NT2/D1 (cell line): ENCODE measurements around the gene GLIPR2.
"Not testable (repeated sequence)": the region's sequence is repeated elsewhere in the genome, so short reads cannot be mapped to it uniquely, and the experiment has no call there.

Experiments
- DNase-seq: peaks from one replicate; pipeline ENCODE4 v3.0.0-alpha.2; 2011; ENCODE audit warnings: low read depth, low spot score
- H3K27me3 ChIP-seq: 2 replicates; pipeline ENCODE4 v1.6.0; 2011; ENCODE audit warnings: mild to moderate bottlenecking; ENCODE audit not compliant: insufficient read length, insufficient read depth
- H3K36me3 ChIP-seq: 2 replicates; pipeline ENCODE4 v1.6.1; 2011; ENCODE audit warnings: mild to moderate bottlenecking, low read length, mixed read lengths; ENCODE audit not compliant: insufficient read depth, insufficient read length
- H3K4me1 ChIP-seq: 2 replicates; pipeline ENCODE4 v1.5.1; 2011; ENCODE audit not compliant: insufficient read depth, insufficient read length
- H3K4me3 ChIP-seq: 2 replicates; pipeline ENCODE4 v1.5.1; 2011; ENCODE audit warnings: low read depth; ENCODE audit not compliant: insufficient read length
- H3K9ac ChIP-seq: 2 replicates; pipeline ENCODE4 v1.6.0; 2011; ENCODE audit warnings: low read depth; ENCODE audit not compliant: insufficient read length
- H3K9me3 ChIP-seq: 2 replicates; pipeline ENCODE4 v1.5.1; 2011; ENCODE audit warnings: mild to moderate bottlenecking, low read length; ENCODE audit not compliant: insufficient read depth
- SUZ12 ChIP-seq: IDR thresholded peaks from 2 replicates; pipeline ENCODE4 v1.6.1; 2011; ENCODE audit not compliant: insufficient read length, insufficient read depth; ENCODE audit errors: extremely low read depth
- YY1 ChIP-seq: IDR thresholded peaks from 2 replicates; pipeline ENCODE4 v1.6.1; 2011; ENCODE audit not compliant: insufficient read length, insufficient read depth
- ZNF274 ChIP-seq: IDR thresholded peaks from 2 replicates; pipeline ENCODE4 v1.6.1; 2011; ENCODE audit warnings: mild to moderate bottlenecking, low read depth, low read length

Gene GLIPR2

GRCh38 chr9:36136272-36136893 lies at the start of gene GLIPR2:
GLIPR2 (plus strand) TSS chr9:36136733; CDS start chr9:36136779, 46 bp downstream.
- Histone ChIP-seq H3K9ac (peak within 1 kb of the TSS; percentile 90), H3K9me3 (no peaks in the 10 kb centered on the region), H3K36me3 (peaks cover 28% of the 10 kb centered on the region), H3K4me3 (peak within 1 kb of the TSS; percentile 85), H3K4me1 (peaks cover 11% of the 10 kb centered on the region), H3K27me3 (peaks cover 24% of the 10 kb centered on the region)
- TF ChIP-seq ZNF274: no peak
- TF ChIP-seq SUZ12: peak; percentile 30
- no peak for DNase-seq

GRCh38 chr9:36087054-36087453 lies 49.5 kb upstream of the GLIPR2 start:
- not testable (repeated sequence) for H3K4me3 ChIP-seq, H3K27me3 ChIP-seq, H3K4me1 ChIP-seq, DNase-seq, H3K9ac ChIP-seq
- peaks cover 11% of the 10 kb centered on the region for H3K9me3 ChIP-seq
- peaks cover 13% of the 10 kb centered on the region for H3K36me3 ChIP-seq

GRCh38 chr9:36088020-36088419 lies 48.5 kb upstream of the GLIPR2 start:
- Histone ChIP-seq H3K27me3 (no peaks in the 10 kb centered on the region), H3K36me3 (peaks cover 13% of the 10 kb centered on the region), H3K9me3 (peaks cover 11% of the 10 kb centered on the region), H3K4me3 (no peak overlapping the region), H3K4me1 (no peaks in the 10 kb centered on the region), H3K9ac (no peak overlapping the region)
- DNase-seq: no peak
- no peak for TF ChIP-seq YY1
- TF ChIP-seq ZNF274: no peak
- no peak for TF ChIP-seq SUZ12

DNA sequence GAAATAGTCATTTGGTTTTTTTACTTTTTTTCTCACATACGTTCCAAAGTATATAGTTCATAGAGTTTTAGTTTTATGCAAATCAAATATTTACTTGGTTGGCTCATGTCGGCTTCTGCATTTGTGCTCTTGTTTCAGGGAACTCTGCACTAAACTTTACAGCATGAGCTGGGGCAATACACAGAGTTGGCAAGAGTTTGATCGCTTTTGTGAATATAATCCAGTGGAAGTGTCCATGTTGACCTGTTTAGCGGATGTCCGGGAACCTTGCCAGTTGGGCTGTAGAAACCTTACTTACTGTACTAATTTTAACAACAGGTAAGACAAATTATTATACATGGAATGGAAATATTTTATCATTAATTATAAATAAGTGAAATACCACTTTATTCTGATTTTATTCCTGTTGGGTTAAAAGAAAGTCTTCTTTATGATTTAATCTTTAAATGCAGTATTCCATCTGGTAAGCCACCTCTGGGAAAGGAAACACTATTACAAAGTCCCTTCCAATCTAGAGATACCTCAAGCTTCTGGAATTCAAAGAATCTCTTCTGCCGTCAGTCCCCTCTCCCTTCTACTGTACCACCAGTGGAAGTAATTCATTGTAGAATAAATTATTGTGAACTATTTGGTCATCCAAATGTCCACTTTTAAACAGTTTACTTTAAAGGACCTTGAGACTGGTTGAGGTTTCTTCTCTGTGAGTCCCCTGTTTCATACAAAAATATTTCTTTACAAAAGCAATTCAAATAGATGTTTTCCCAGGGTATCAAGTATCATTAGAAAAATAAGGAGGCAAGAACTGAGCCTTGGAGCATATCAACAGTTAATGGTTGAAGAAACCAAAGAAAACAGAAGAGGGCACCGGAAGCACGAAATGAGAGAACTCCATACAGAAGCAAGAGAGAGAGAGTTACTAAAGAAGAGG lies 45.2 kb upstream of the GLIPR2 start:
- Histone ChIP-seq H3K9ac (no peak overlapping the region), H3K9me3 (peaks cover 7% of the 10 kb centered on the region), H3K4me1 (no peaks in the 10 kb centered on the region), H3K36me3 (peaks cover 4% of the 10 kb centered on the region), H3K4me3 (no peak overlapping the region), H3K27me3 (no peaks in the 10 kb centered on the region)
- no peak for DNase-seq
- TF ChIP-seq SUZ12 (no peak), YY1 (no peak), ZNF274 (no peak)

GRCh38 chr9:36092014-36092413 lies 44.5 kb upstream of the GLIPR2 start:
- Histone ChIP-seq H3K9ac (no peak overlapping the region), H3K9me3 (no peaks in the 10 kb centered on the region; the same call in 1 of the 2 replicates), H3K4me3 (no peak overlapping the region), H3K36me3 (no peaks in the 10 kb centered on the region), H3K4me1 (no peaks in the 10 kb centered on the region), H3K27me3 (no peaks in the 10 kb centered on the region)
- DNase-seq: no peak
- no peak for TF ChIP-seq ZNF274
- no peak for TF ChIP-seq YY1
- no peak for TF ChIP-seq SUZ12

DNA sequence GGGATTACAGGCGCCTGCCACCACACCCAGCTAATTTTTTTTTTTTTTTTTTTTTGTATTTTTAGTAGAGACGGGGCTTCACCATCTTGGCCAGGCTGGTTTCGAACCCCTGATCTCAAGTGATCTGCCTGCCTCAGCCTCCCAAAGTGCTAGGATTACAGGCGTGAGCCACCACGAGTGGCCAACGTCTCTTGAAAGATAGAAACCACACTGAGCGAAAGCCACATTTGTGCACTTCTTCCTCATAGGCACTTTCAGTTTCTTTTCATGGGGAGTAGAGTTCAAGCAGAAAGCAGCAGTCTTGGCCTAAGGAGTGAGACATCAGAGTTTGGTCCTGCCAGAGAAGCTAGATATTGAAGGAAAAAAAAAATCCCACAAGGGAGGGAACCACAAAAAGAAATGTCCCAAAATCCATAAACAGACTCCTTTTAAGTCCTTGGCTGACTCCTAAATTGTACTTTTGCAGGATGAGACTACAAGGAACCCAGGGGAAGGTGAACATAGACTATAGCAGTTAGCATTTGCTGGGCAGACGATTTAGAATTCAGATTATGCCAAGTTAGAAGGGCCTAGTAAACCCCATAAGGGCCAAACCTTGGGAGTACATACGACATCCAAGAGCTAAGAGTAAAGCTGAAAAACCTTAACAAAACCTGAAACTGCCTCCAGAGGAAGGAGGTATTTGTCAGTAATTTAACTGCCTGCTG lies 43.9 kb upstream of the GLIPR2 start:
- no peak overlapping the region for H3K9ac ChIP-seq

DNA sequence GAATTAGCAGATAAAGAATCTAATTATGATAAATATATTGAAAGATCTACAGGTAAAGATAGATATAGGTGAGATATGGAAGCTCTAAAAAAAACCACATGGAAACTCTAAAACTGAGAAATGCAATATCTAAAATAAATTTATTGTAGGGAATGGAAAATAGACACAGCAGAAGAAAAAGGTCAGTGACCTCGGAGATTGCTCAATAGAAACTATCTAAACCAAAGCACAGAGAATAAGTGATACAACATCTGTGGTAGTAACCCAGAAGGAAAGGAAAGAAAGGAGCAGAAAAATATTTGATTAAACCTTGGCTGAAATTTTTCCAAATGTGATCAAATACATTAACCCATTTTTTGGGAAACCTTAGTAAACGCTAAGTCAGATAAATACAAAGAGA lies 43.1 kb upstream of the GLIPR2 start:
- no peak for TF ChIP-seq YY1
- TF ChIP-seq SUZ12: no peak
- TF ChIP-seq ZNF274: no peak
- no peak for DNase-seq
- H3K36me3 ChIP-seq: no peaks in the 10 kb centered on the region
- no peaks in the 10 kb centered on the region for H3K9me3 ChIP-seq
- no peaks in the 10 kb centered on the region for H3K27me3 ChIP-seq
- H3K9ac ChIP-seq: no peak overlapping the region
- no peak overlapping the region for H3K4me3 ChIP-seq
- H3K4me1 ChIP-seq: no peaks in the 10 kb centered on the region

More for the DNA sequence above, 43.9 kb upstream of the GLIPR2 start:
- DNase-seq: no peak
- no peak overlapping the region for H3K4me3 ChIP-seq
- H3K27me3 ChIP-seq: no peaks in the 10 kb centered on the region
- H3K36me3 ChIP-seq: no peaks in the 10 kb centered on the region
- no peaks in the 10 kb centered on the region for H3K4me1 ChIP-seq
- H3K9me3 ChIP-seq: no peaks in the 10 kb centered on the region
- no peak for TF ChIP-seq ZNF274
- no peak for TF ChIP-seq SUZ12
- no peak for TF ChIP-seq YY1
